ENCODE data around the gene PCSK7.

GRCh38 chr11:117169736-117170135 lies 62.1 kb downstream of the PCSK7 start:
- TF ChIP-seq POLR2A (IDR thresholded peaks at IDR 0.05) (no peak), CTCF (IDR thresholded peaks at IDR 0.05) (no peak), POLR2AphosphoS5 (IDR thresholded peaks at IDR 0.05; ENCODE audit: insufficient read depth in 1 of 2, low read depth in 1 of 2) (no peak)
